ENCODE results near the gene IGHMBP2. TPM values are rescaled to one million over a fixed set of nuclear protein-coding genes. Genes with fewer than 3 reads are reported as not detected.
A peak's percentile ranks its signal among the peaks of the same experiment; 100 is the strongest.

IGHMBP2 gene
- total RNA-seq, 1 experiment from 2014 or later = 24.0 TPM

DNA sequence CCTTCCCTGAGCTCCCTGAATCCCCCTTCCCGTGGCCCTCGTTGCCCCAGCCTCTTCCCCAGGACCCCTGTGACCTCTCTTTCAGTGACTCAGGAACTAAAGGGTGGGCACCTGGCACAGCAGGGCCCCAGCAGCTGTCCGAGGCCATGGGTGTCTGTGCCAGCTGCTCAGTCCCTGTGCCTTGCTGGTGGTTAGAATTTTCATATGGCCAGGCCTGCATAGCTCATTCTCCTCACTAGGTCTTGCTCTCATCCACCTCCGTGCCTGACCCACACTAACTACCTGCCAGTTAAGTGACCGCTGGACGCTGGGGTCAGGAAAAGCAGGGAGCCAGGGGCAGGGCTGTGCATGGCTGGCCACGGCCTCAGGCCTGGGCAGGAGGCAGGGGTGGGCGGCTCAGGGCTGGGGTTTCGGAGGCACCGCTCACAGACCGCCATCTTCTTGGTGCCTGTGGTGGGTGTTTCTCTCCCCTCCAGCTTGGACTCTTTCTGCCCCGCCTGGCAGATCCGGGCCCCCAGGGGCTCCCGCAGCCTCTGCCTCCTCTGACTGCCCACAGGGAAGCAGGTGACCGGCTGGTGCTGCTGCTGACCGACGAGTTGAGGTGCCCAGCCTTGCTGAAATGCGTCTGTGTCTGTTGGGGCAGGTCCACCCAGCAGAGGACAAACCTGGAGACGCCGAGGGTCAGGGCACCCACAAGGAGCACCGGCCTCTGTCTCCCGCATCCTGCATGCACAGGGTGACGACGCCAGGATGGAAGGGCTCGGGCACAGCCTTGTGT is 56.8 kb downstream of the IGHMBP2 start:
- no peak overlapping the region for H3K23ac ChIP-seq (ENCODE audit: insufficient read length, low read depth, low read length)
- H3K79me1 ChIP-seq (ENCODE audit: insufficient read depth, low read depth, low read length, poor library complexity, severe bottlenecking) = no peaks in the 10 kb centered on the region
- H3K9me3 ChIP-seq (ENCODE audit: control insufficient read depth, low read depth, low read length) = no peaks in the 10 kb centered on the region
- WGBS (ENCODE audit: extremely low coverage, insufficient read length, low lambda C conversion rate) = no CpG with 5 or more reads among the region's 25 CpGs
- Mint-ChIP-seq H3K27me3 (ENCODE audit: low read depth) (no peaks in the 10 kb centered on the region), H3K4me3 (no peak overlapping the region), H3K36me3 (ENCODE audit: insufficient read depth in 1 of 3, low read depth in 3 of 3) (no peaks in the 10 kb centered on the region), H3K9me3 (no peaks in the 10 kb centered on the region; a peak in 1 of 5 replicates), H3K27ac (peak overlapping the region in 1 of 3 experiments; percentile 52; a peak in 1 of 7 replicates), H3K4me1 (peaks cover 0 to 9% of the 10 kb centered on the region in 2 experiments; a peak in 3 of 4 replicates)
- H2BK20ac ChIP-seq (ENCODE audit: low read depth, low read length, poor library complexity, severe bottlenecking) = no peak overlapping the region
- no peak overlapping the region for H3K4ac ChIP-seq (ENCODE audit: low read depth, low read length)
- no peak for TF ChIP-seq CTCF (conservative IDR thresholded peaks at IDR 0.05)
- no peaks in the 10 kb centered on the region for H3K23me2 ChIP-seq (ENCODE audit: insufficient read length, low read depth, low read length, poor library complexity, severe bottlenecking)
- no peak overlapping the region for H3K56ac ChIP-seq (ENCODE audit: insufficient read length, low read depth, low read length)
- no peaks in the 10 kb centered on the region for H3K27me3 ChIP-seq (ENCODE audit: insufficient read depth, low read length)
- H2AFZ ChIP-seq (ENCODE audit: low read length) = no peak overlapping the region
- H2BK5ac ChIP-seq (ENCODE audit: insufficient read length, low read length) = no peak overlapping the region
- H3K4me1 ChIP-seq (ENCODE audit: insufficient read depth, low read length) = no peaks in the 10 kb centered on the region; the same call in 1 of the 2 replicates
- H2BK12ac ChIP-seq (ENCODE audit: insufficient read length, low read depth, low read length) = no peak overlapping the region
- H3K9ac ChIP-seq (ENCODE audit: extremely low read depth, insufficient read length, low read length) = no peak overlapping the region
- H4K20me1 ChIP-seq (ENCODE audit: control insufficient read depth, insufficient read depth, insufficient read length) = no peaks in the 10 kb centered on the region
- no peak overlapping the region for H3K18ac ChIP-seq (ENCODE audit: insufficient read length, low read depth, low read length)
- H3K27ac ChIP-seq (ENCODE audit: insufficient read length, low read depth, low read length) = no peak overlapping the region
- no peak overlapping the region for H3K4me2 ChIP-seq (ENCODE audit: insufficient read depth, insufficient read length, low read length)
- no peak overlapping the region for H4K8ac ChIP-seq (replicated peaks; ENCODE audit: insufficient read length, low read depth, low read length)
- DNase-seq = no peak
- H2BK15ac ChIP-seq (ENCODE audit: low read depth, low read length) = no peak overlapping the region
- H3T11ph ChIP-seq (ENCODE audit: low read length) = no peak overlapping the region
- no peak overlapping the region for H2AK5ac ChIP-seq (ENCODE audit: insufficient read length, low read length)
- H4K91ac ChIP-seq (ENCODE audit: insufficient read length, low read depth, low read length) = no peak overlapping the region
- no peak overlapping the region for H3K14ac ChIP-seq (ENCODE audit: insufficient read depth, low read length)
- H3K79me2 ChIP-seq (ENCODE audit: insufficient read depth, low read length) = no peaks in the 10 kb centered on the region
- H4K5ac ChIP-seq (ENCODE audit: insufficient read length, low read depth, low read length) = no peak overlapping the region
- H2BK120ac ChIP-seq (ENCODE audit: low read depth, low read length, poor library complexity, severe bottlenecking) = no peak overlapping the region
